Cerebellar cortex (tissue), 1 donor: ENCODE measurements around the gene FAM163B.

Experiments used
- DNase-seq: peaks from one replicate; pipeline ENCODE4 v3.0.0-alpha.2; 2015; ENCODE audit warnings: low spot score

Gene FAM163B

GRCh38 chr9:133609311-133610098 is at the start of gene FAM163B:
FAM163B (minus strand) TSS chr9:133609389; CDS start chr9:133580223, 29,166 bp downstream.
- DNase-seq = peak; percentile 17

DNA sequence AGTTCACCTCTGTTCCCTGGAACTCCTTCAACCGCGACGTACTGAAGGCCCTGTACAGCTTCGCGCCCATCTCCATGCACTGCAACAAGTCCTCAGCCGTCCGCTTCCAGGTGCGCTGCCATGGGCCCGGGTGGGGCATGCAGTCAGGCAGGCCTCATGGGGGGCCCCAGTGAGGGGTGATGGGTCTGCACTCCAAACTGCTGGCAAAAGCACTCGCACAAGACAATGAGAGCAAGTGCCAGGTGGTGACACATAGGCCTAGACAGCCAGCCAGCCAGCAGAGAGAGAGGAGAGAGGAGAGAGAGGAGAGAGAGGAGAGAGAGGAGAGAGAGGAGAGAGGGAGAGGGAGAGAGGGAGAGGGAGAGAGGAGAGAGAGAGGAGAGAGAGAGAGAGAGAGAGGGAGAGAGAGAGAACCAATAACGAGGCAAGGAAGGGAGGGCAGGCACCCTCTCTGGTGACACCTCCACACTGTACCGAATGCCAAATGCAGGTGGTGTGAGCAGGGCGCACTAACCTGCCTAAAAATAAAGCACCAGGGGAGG is 48.0 kb upstream of the FAM163B start:
- peak; percentile 62 for DNase-seq

GRCh38 chr9:133656211-133657119 is 47.3 kb upstream of the FAM163B start:
- DNase-seq = no peak

- no peak for DNase-seq
Observed at GRCh38 chr9:133655701-133656100, 46.5 kb upstream of the FAM163B start.

- DNase-seq = peak; percentile 55
Observed at GRCh38 chr9:133654736-133655657, 45.8 kb upstream of the FAM163B start.

GRCh38 chr9:133653638-133654037 is 44.4 kb upstream of the FAM163B start:
- no peak for DNase-seq

- no peak for DNase-seq
Observed at GRCh38 chr9:133650026-133650425, 40.8 kb upstream of the FAM163B start.

- no peak for DNase-seq
Observed at GRCh38 chr9:133649194-133649593, 40.0 kb upstream of the FAM163B start.

DNA sequence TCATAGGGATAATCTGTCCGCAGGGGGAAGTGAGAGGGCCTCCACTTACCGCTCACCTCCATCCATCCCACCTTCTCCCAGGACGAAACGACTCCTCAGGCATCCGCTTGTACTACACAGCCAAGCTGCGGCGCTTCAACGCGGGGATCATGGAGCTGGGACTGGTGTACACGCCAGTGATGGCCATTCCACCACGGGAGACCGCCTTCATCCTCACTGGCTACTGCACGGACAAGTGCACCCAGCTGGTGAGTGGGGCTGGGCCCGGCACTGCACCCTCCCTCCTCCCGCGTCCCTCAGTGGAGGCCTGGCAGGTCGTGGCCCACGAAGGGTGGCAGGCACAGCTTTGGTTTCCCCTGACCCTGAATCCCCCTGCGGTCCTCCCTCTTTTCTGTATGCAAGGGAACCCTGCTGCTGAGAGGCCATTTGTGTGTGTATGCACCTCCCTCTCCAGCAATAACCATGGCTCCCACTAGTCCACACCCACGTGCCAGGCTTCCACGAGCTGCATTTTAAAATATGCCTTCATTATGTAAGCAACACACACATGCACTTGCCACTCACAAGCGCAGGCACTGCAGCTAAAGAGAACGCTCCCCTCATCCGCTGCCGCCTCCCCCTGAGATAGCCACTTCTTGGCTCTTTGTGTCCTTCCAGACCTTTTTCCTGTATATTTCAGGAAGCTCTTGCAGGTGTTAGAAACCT is 38.7 kb upstream of the FAM163B start:
- no peak for DNase-seq

DNA sequence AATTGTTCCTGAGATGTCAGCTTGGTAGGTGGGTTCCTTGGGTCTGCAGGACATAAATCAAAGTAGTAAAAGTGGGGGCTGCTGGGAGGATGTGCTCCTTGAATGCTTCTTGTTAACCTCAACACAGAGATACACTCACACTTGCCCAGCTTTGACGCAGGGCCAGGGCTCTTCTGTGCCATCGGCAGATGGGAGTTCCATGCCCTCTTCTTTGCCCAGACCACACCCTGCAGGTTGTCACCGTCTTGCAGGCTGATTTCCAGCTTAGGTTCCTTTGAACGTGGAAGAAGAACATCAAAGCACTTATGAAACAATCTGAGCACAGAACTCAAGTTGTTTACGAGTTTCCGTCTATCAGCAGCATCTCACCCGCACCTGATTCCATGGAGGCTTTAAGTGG is 38.0 kb upstream of the FAM163B start:
- no peak for DNase-seq

GRCh38 chr9:133645021-133645765 is 36.0 kb upstream of the FAM163B start:
- DNase-seq = no peak

DNA sequence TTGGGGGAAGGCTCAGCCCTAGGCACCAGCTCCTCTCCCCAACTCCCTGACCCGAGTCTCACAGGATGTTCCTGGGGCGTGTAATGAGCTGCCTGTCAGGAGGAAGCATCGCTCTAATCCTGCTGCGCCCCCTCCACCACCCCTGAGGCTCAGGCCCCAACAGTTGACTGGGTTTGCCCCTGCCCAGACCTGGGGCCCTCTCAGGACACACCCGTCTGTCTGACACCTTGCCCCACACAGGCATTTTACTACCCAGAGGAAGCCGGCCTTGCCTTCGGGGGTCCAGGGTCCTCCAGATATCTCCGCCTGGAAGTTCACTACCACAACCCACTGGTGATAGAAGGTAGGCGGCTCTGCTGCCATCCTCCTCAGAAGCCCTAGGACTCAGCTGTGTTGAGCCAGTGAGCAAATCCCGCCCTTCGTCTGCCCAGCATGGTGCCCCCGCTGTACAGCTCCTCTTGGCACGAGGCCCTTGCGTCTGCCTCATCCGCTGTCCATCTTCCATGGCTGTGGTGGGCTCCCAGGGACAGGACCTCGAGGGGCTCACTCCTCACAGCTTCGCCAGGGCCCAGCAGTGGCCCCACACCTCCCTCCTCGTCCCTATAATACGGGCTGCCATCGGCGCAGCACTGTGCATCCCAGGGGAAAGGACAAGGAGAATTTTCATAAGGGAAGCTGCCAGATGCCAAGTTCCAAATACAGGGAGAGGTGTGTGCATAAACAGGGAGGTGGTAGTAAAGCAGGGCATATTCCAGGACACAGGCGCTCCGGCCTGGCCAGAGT is 35.0 kb upstream of the FAM163B start:
- no peak for DNase-seq

DNA sequence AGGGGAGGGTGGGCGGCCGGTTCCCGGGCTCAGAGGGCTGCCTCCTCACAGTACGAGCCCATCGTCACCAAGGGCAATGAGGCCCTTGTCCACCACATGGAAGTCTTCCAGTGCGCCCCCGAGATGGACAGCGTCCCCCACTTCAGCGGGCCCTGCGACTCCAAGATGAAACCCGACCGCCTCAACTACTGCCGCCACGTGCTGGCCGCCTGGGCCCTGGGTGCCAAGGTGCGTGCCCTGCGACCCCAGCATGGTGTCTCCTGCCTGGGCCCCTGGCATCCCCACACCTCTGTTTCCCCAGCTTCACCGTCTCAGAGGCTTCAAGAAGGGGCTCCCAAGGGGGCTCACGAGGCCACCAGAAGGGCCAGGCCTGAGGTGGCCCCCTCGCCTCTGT is 34.2 kb upstream of the FAM163B start:
- no peak for DNase-seq

GRCh38 chr9:133642708-133643361 is 33.6 kb upstream of the FAM163B start:
- DNase-seq = no peak

GRCh38 chr9:133641861-133642595 is 32.8 kb upstream of the FAM163B start:
- DNase-seq = no peak

DNA sequence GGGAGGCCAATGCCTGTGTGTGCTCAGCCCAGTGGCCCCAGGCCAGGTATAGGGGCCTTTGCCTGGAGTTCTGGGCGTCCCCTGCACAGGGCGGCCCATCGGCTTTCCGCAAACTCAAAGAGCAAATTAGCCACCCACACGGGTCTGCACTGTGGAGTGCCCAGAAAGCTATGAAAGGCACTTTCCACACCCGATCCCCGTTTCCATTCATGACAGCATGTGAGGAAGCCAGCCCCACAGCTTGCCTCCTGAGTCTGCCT is 32.1 kb upstream of the FAM163B start:
- peak; percentile 47 for DNase-seq

DNA sequence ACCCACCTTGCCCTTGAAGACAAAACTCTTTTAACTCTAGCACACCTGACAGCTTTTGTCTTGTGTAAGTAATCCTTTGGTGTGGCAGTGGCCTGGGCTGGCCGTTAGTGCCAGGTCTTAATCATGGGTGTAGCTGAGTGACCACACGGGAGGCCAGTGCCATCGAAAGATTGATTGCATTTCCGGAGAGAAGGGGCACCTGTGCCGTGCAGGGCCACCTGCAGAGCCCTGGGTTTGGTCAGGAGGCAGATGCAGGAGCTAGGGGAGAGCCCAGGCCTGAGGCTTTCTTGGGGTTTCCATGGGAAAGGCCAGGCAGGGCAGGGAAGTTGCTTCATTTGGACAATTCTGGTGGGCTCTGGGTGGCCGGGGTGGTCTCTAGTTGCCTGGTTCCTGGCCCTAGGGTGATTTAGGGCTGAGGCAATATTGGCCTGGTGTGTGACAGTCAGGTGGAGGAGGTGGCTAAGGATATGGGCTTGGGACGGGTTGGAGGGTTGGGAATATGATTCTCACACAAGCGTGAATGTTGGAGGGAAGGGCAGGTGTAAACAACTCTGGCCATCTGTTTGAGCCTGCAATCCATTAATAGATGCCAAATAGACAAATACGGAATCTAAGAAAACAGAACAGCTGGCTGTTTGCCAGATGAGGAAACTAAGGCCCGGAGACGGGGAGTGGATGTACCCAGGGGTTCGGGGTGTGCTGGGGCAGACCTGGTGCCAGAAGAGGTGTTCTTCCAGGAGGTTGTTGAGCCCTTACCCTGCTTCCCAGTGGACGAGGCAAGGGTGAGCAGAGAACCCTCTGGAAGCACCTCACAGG is 31.6 kb upstream of the FAM163B start:
- peak; percentile 63 for DNase-seq

- DNase-seq = no peak
Observed at GRCh38 chr9:133640160-133640559, 31.0 kb upstream of the FAM163B start.
